ENCODE results near the gene LILRB3. TPM values are rescaled to one million over a fixed set of nuclear protein-coding genes. Genes with fewer than 3 reads are reported as not detected.
A peak's percentile ranks its signal among the peaks of the same experiment; 100 is the strongest.
"Not testable (repeated sequence)": the region's sequence is repeated elsewhere in the genome, so short reads cannot be mapped to it uniquely, and the experiment has no call there.

The LILRB3 gene
- total RNA-seq, 1 donor from 2014 or later, result 61.5 TPM

GRCh38 chr19:54188215-54188871, 34.5 kb downstream of the LILRB3 start:
- Histone ChIP-seq H3K4me3 (peak overlapping the region; percentile 98), H3K4me1 (peaks cover 21% of the 10 kb centered on the region), H3K27ac (peak overlapping the region; percentile 99), H3K36me3 (peaks cover 19% of the 10 kb centered on the region), H3K9me3 (no peaks in the 10 kb centered on the region), H3K27me3 (no peaks in the 10 kb centered on the region)
- ATAC-seq (no peak), DNase-seq (peak; percentile 60)
- intact Hi-C loops (cut with DNase I), result no loop called here
- no peak for TF ChIP-seq CTCF (IDR thresholded peaks at IDR 0.05)

DNA sequence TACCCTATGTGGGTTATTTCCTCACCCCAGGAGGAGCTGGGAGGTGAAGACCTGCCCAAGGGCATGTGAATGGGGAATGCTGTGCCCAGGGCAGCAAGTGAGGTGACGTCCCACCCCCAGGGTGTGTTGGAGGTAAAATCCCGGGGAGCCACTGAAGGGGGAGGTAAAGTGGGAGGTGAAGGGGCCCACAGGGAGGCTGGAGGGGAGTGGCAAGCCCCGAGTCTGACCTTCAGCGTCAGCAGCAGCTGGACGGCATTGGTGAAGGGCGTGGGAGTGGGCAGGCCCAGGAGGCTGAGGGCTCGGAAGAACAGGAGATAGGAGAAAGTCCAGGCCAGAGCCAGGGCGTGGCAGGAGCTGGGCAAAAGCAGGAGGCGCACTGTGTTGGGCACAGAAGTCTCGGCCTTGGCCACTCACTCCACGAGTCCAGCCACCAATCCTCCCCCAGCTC, 35.8 kb downstream of the LILRB3 start:
- Histone ChIP-seq H3K9me3 (no peaks in the 10 kb centered on the region), H3K4me1 (peaks cover 13% of the 10 kb centered on the region), H3K4me3 (no peak overlapping the region), H3K27me3 (no peaks in the 10 kb centered on the region), H3K27ac (no peak overlapping the region), H3K36me3 (peaks cover 11% of the 10 kb centered on the region)
- no peak for DNase-seq
- intact Hi-C loops (cut with DNase I), result no loop called here
- no peak for ATAC-seq
- TF ChIP-seq CTCF (IDR thresholded peaks at IDR 0.05), result no peak

GRCh38 chr19:54186351-54186750, 36.5 kb downstream of the LILRB3 start:
- DNase-seq, result no peak
- intact Hi-C loops (cut with DNase I), result no loop called here
- H3K27ac ChIP-seq, result no peak overlapping the region

GRCh38 chr19:54183431-54183830, 39.4 kb downstream of the LILRB3 start:
- no peaks in the 10 kb centered on the region for H3K9me3 ChIP-seq
- DNase-seq, result no peak
- H3K27ac ChIP-seq, result no peak overlapping the region
- no peaks in the 10 kb centered on the region for H3K27me3 ChIP-seq
- ATAC-seq, result no peak
- TF ChIP-seq CTCF (IDR thresholded peaks at IDR 0.05), result no peak
- no peak overlapping the region for H3K4me3 ChIP-seq
- intact Hi-C loops (cut with DNase I), result no loop called here
- H3K36me3 ChIP-seq, result peaks cover 11% of the 10 kb centered on the region
- peaks cover 5% of the 10 kb centered on the region for H3K4me1 ChIP-seq

More at GRCh38 chr19:54186351-54186750, 36.5 kb downstream of the LILRB3 start:
- no peak for ATAC-seq
- H3K4me3 ChIP-seq, result no peak overlapping the region
- H3K9me3 ChIP-seq, result no peaks in the 10 kb centered on the region
- TF ChIP-seq CTCF (IDR thresholded peaks at IDR 0.05), result no peak
- peaks cover 8% of the 10 kb centered on the region for H3K4me1 ChIP-seq
- H3K27me3 ChIP-seq, result no peaks in the 10 kb centered on the region
- H3K36me3 ChIP-seq, result peaks cover 11% of the 10 kb centered on the region

DNA sequence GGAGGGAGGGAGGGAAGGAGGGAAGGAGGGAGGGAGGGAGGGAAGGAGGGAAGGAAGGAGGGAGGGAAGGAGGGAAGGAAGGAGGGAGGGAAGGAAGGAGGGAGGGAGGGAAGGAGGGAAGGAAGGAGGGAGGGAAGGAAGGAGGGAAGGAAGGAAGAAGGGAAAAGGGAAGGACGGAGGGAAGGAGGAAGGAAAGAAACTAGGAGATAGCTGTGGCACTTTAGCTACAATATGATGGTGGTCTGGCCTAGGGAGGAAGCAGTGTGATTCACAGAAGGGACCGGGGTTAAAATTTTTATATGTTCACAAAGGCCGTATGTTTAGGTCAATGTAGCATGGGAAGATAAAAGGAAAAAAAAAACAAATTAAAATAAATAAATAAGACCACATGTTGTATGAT, 40.9 kb downstream of the LILRB3 start:
- ATAC-seq; H3K4me1 ChIP-seq; H3K27me3 ChIP-seq; H3K36me3 ChIP-seq; H3K9me3 ChIP-seq; H3K27ac ChIP-seq; intact Hi-C loops (cut with DNase I); H3K4me3 ChIP-seq; DNase-seq: not testable (repeated sequence)

DNA sequence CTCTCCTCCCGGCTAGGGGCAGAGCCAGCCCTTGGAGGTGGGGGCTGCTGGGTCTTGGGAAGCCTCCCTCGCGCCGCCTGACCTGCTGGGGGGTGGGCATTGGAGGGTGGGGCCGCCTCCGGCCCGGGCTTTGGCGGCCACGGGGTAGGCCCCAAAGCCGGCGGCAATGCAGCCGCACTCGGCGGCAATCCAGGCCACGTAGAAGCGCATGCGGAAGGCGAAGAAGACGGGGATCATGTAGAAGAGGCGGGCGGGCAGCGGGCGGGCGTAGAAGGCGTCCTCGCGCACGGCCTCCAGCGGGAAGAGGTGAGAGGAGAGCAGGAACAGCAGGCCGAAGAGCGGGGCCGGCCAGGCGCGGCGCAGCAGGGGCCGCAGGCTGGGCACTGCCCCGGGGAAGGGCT, 42.1 kb downstream of the LILRB3 start:
- H3K36me3 ChIP-seq, result peaks cover 6% of the 10 kb centered on the region
- no peak for DNase-seq

More for the DNA sequence above, 42.1 kb downstream of the LILRB3 start:
- H3K9me3 ChIP-seq, result no peaks in the 10 kb centered on the region
- H3K27ac ChIP-seq, result no peak overlapping the region
- intact Hi-C loops (cut with DNase I), result no loop called here
- no peak overlapping the region for H3K4me3 ChIP-seq
- no peak for TF ChIP-seq CTCF (IDR thresholded peaks at IDR 0.05)
- no peak for ATAC-seq
- H3K27me3 ChIP-seq, result no peaks in the 10 kb centered on the region
- H3K4me1 ChIP-seq, result no peaks in the 10 kb centered on the region
